Gastrocnemius medialis (tissue), 4 donors: Measurements from ENCODE around the gene IL31. TPM values are rescaled to one million over a fixed set of nuclear protein-coding genes. Genes with fewer than 3 reads are reported as not detected.

ENCODE experiments used
- ATAC-seq, 2 donors: fragments of 150-250 bp; one replicate each; pipeline ENCODE4 v1.9.1; 2016
- DNase-seq, 2 donors: peaks; one replicate each; pipeline ENCODE4 v3.0.0-alpha.2; 2019
- H3K27ac ChIP-seq, 4 donors: fragments of 200-600 bp; sonication (generic); 1 replicate in 1 of 4; 2 replicates in 3 of 4; pipeline ENCODE4 v1.5.1; 2016 to 2018; ENCODE audit warnings: mild to moderate bottlenecking in 2 of 4, moderate library complexity in 1 of 4
- H3K27me3 ChIP-seq, 3 donors: fragments of 200-600 bp; sonication (generic) in 2 of 3; 1 replicate in 1 of 3; 2 replicates in 2 of 3; pipeline versions ENCODE4 v1.5.1 to v1.6.0; 2016 to 2019; ENCODE audit warnings: mild to moderate bottlenecking in 1 of 3, moderate library complexity in 1 of 3
- H3K36me3 ChIP-seq, 2 donors: fragments of 200-600 bp; sonication (generic) in 1 of 2; one replicate each; pipeline ENCODE4 v1.5.1; 2017 to 2018
- H3K4me1 ChIP-seq, 2 donors: fragments of 200-600 bp; sonication (generic) in 1 of 2; one replicate each; pipeline ENCODE4 v1.5.1; 2016 to 2017; ENCODE audit warnings: mild to moderate bottlenecking in 2 of 2
- H3K4me3 ChIP-seq, 4 donors: fragments of 200-600 bp; sonication (generic) in 3 of 4; 1 replicate in 1 of 4; 2 replicates in 3 of 4; pipeline ENCODE4 v1.5.1; 2016 to 2019; ENCODE audit warnings: mild to moderate bottlenecking in 2 of 4
- H3K9me3 ChIP-seq, 3 donors: fragments of 200-600 bp; sonication (generic) in 2 of 3; 1 replicate in 1 of 3; 2 replicates in 2 of 3; pipeline ENCODE4 v1.5.1; 2016 to 2019
- CTCF ChIP-seq, 5 experiments: fragments of 450-650 bp in 3 of 5; fragments of 200-600 bp in 2 of 5; sonication (generic) in 2 of 5; IDR thresholded peaks in 4 of 5; conservative IDR thresholded peaks in 1 of 5; 1 replicate in 4 of 5; 2 replicates in 1 of 5; pipeline ENCODE4 v1.5.1; 2016 to 2019; ENCODE audit warnings: antibody characterized with exemption in 5 of 5, mild to moderate bottlenecking in 3 of 5, moderate library complexity in 3 of 5
- POLR2A ChIP-seq, 2 donors: fragments of 450-650 bp; IDR thresholded peaks; one replicate each; pipeline ENCODE4 v1.6.1; 2017; ENCODE audit warnings: antibody characterized with exemption in 2 of 2, mild to moderate bottlenecking in 2 of 2, moderate library complexity in 2 of 2
- in situ Hi-C, 4 donors: fragments of 200-750 bp; cut with MboI; loops; one replicate each; pipeline versions ENCODE4 v1.15.0 to v1.8.0; 2017; ENCODE audit warnings: low sequenced_read_pairs in 4 of 4
- intact Hi-C: fragments of 100-400 bp; cut with DNase I; formaldehyde crosslinking; loops from one replicate; pipeline ENCODE4 v1.15.1; 2023; ENCODE audit warnings: low total_unique reads
- total RNA-seq, 4 donors: library from RNA; depleted of rRNA; stranded (reverse); fragments of >200 nt; gene quantifications; one replicate each; pipeline versions ENCODE4 v1.1.0 to v1.2.3, GENCODE V29; 2016

Gene IL31
- total RNA-seq, 4 donors from 2014 or later = not detected

- in situ Hi-C loops (no loop called here), intact Hi-C loops (no loop called here)
- no peak for DNase-seq
- ATAC-seq = no peak
- no peaks in the 10 kb centered on the region for H3K9me3 ChIP-seq
- H3K36me3 ChIP-seq = no peaks in the 10 kb centered on the region
- no peak for TF ChIP-seq CTCF (IDR thresholded peaks at IDR 0.05 in 4 of 5, conservative IDR thresholded peaks at IDR 0.05 in 1 of 5)
- TF ChIP-seq POLR2A (IDR thresholded peaks at IDR 0.05) = no peak
- H3K27me3 ChIP-seq = peaks cover 0 to 3% (median 0%) of the 10 kb centered on the region in 3 donors
- H3K27ac ChIP-seq = no peak overlapping the region
- H3K4me3 ChIP-seq = no peak overlapping the region
- H3K4me1 ChIP-seq = no peaks in the 10 kb centered on the region
Observed at GRCh38 chr12:122171399-122171798, 2.6 kb downstream of the IL31 start.

- ATAC-seq = no peak
Observed at GRCh38 chr12:122168492-122168891, 5.5 kb downstream of the IL31 start.

DNA sequence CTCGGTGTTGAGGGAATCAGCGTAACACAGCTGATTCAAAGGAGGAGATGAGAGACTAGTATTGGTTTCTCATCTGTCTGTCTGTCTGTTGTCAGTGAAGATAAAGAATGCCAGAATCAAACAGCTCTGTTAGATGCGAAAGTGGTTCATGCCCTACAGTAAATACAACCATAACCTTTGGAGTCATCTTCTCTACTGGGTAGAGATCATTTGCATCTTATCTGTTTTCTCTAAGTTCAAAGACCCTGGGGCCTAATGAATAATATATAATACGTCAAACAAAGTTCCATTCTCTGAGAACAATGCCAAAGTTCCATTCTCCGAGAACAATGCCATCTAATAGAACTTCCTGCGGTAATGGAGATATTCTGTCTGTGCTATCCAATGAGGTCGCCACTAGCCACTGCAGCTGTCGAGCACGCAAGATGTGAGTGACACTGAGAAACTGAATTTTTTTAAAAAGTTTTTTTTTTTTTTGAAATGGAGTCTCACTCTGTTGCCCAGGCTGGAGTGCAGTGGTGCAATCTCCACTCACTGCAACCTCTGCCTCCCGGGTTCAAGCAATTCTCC lies 6.6 kb downstream of the IL31 start:
- no peak for ATAC-seq
- intact Hi-C loops = no loop called here
- in situ Hi-C loops = no loop called here

More at GRCh38 chr12:122168492-122168891, 5.5 kb downstream of the IL31 start:
- Histone ChIP-seq H3K9me3 (no peaks in the 10 kb centered on the region), H3K4me1 (no peaks in the 10 kb centered on the region), H3K27me3 (peaks cover 0 to 3% (median 0%) of the 10 kb centered on the region in 3 donors), H3K27ac (no peak overlapping the region), H3K36me3 (no peaks in the 10 kb centered on the region), H3K4me3 (no peak overlapping the region)
- in situ Hi-C loops (no loop called here), intact Hi-C loops (no loop called here)
- DNase-seq = no peak
- TF ChIP-seq POLR2A (IDR thresholded peaks at IDR 0.05) (no peak), CTCF (IDR thresholded peaks at IDR 0.05 in 4 of 5, conservative IDR thresholded peaks at IDR 0.05 in 1 of 5) (no peak)

DNA sequence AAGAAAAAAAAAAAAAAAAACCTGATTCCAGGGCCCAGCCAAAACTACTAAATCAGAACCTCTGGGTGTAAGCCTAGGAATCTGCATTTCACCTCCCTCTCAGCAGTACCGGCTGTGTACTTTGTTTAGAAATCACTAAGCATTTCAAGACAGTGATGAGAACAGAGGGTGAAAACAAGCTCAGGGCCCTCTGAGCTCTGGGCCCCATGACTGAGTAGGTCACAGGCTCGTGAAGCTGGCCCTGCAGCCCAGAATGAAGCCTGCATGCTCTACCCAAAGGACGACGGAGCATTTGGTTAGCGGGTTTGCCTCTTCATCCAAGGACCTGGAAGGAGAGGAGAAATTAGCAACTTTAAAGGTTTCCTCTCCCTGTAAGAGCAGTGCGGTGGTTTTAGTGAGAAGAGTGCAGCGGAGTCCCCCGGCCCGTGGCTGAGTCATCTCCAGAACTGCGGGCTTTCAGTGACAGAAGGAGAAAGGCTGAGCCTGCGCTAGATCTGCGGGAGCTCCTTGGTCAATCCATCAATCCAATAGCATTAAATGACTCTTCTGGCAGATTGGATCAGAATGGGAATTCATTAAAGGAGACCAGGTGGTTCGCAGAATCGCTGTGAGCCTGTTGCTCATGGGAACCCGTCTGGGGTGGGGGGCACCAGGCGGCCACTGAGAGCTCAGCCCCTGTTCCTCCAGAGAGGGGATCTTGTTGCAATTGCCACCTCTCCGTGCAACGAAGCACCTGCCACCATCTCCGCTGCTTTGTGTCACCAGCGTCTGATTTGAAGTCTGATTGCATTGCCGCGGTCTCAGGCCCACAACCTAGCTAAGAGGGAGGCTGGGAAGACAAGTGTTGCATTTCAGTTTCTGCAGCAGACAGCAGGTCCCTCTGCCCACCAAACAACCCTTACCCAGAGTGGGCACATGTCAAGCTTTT lies 7.3 kb downstream of the IL31 start:
- no peak overlapping the region for H3K4me3 ChIP-seq
- peaks cover 0 to 2% (median 0%) of the 10 kb centered on the region in 3 donors for H3K27me3 ChIP-seq
- intact Hi-C loops (no loop called here), in situ Hi-C loops (no loop called here)
- no peak overlapping the region for H3K27ac ChIP-seq
- no peaks in the 10 kb centered on the region for H3K9me3 ChIP-seq
- no peak for ATAC-seq
- H3K4me1 ChIP-seq = no peaks in the 10 kb centered on the region
- DNase-seq = no peak
- no peaks in the 10 kb centered on the region for H3K36me3 ChIP-seq
- no peak for TF ChIP-seq POLR2A (IDR thresholded peaks at IDR 0.05)
- TF ChIP-seq CTCF (IDR thresholded peaks at IDR 0.05 in 4 of 5, conservative IDR thresholded peaks at IDR 0.05 in 1 of 5) = no peak

More for the DNA sequence above, 6.6 kb downstream of the IL31 start:
- TF ChIP-seq POLR2A (IDR thresholded peaks at IDR 0.05) = no peak
- no peak for TF ChIP-seq CTCF (IDR thresholded peaks at IDR 0.05 in 4 of 5, conservative IDR thresholded peaks at IDR 0.05 in 1 of 5)
- no peak for DNase-seq
- no peak overlapping the region for H3K4me3 ChIP-seq
- no peaks in the 10 kb centered on the region for H3K9me3 ChIP-seq
- H3K4me1 ChIP-seq = no peaks in the 10 kb centered on the region
- no peaks in the 10 kb centered on the region for H3K36me3 ChIP-seq
- no peak overlapping the region for H3K27ac ChIP-seq
- H3K27me3 ChIP-seq = peaks cover 0 to 3% (median 0%) of the 10 kb centered on the region in 3 donors
